GM19193 (cell line): Measurements from ENCODE around the gene RAX.

Experiments used
- POLR2A ChIP-seq: IDR thresholded peaks from 4 replicates; pipeline ENCODE4 v1.6.1; 2011; ENCODE audit not compliant: insufficient read depth, insufficient read length; ENCODE audit errors: extremely low read depth

RAX gene

DNA sequence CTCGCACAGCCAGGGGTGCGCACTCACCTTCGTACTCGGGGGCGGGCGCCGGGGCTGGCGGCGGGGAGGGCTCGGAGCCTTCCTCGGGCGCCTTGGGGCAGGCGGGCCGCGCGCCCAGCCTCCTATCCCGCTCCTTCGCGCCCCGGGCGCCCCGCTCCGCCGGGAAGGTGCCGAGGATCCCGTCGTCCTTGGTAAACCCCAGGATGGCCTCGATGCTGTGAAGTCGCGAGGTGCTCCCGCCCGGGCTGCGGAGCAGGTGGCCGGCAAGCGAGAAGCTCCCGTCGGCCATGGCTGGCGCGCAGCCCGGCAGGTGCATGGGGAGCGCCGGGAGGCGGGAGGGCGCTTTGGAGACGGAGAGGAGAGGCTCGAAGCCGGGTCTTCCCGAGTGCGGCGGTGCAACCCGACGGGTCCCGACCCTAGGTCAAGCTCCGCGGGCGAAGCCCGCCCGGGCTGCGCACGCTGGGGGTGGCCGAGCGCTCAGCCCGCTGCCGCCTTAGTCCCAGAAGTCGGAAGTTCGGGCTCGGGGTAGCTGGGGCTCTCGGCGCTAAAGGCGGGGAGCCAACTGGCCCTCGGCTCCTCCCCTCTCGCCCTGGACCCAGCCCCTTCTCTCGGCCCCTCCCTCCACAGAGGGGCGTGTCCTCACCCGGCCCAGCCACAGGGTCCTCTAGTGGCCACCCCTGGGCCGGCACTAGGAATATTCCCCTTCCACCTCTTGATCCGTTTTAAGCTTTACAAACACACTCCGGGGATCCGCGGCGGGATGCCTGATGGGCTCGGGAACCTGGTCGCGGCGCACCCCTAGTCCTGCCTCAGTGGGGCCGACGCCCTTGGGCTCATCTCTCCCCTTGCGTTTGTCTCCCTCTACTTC, at the start of gene RAX:
TSS of gene RAX (minus strand) at position 564 of the 868 bp plus-strand sequence. CDS start at position 316, 248 bp downstream.
- no peak for TF ChIP-seq POLR2A

DNA sequence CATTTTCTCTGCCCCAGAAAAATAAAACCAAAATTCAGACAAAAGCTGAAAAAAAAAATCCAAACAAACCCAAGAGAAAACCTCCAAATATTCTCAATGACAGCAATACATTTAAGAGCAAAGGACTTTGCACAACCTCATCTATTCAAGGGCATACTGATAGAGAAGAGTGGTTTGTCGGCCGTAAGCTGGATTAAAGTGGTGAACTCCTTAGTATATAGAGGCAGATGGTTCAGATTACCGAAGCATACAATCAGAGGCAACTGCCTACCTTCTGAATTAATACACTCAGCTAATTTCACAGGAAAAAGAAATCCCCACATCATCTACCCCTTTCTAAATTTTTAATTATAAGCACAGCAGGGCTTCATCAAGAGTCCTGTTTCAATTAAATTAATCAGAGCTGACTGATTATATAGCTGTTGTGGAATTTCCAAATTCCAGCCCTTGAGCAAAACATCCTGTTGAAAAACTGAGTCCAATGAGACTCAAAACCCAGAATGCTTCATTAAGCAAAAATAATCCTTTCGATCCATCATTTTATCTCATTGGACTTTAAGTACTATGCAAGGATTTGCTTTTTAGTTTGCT, 45.3 kb upstream of the RAX start, which contains the start of gene CPLX4:
TSS of gene CPLX4 (minus strand) at position 190 of the 591 bp plus-strand sequence. CDS start at position 3, 187 bp downstream.
- TF ChIP-seq POLR2A: no peak

DNA sequence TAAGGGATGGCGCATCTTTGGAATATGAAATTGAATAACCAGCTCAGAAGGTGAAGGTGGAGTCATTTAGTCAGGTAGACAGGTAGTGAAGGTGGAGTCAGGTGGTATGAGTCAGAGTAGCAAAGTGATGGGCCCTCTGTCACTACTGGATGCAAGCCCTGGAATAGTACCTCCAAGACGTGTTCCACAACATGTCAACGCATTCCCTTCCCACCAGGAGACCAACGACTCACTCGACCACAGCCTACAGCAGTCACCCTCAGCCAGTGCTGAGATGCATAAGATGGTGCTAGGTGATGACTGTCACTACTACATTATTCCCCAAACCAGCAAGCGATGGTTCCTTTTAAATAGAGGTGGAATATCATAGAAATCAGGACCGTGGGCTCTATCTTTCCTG, 38.4 kb upstream of the RAX start:
- no peak for TF ChIP-seq POLR2A

DNA sequence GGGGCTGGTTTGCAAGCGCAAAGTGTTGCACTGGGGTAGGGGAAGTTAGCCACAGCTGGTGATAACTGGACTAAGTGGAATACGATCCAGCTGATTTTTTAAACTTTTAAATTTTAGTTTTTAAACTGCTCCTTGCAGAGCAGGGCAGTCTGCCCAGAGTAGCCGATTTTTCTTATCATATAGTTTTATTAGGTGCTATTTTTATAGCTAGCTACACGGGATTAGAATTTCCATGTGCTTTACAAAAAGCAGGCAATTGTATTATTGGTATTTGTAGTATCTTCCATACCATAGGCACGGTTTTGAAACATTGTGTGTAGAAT, 35.6 kb upstream of the RAX start:
- TF ChIP-seq POLR2A: no peak

DNA sequence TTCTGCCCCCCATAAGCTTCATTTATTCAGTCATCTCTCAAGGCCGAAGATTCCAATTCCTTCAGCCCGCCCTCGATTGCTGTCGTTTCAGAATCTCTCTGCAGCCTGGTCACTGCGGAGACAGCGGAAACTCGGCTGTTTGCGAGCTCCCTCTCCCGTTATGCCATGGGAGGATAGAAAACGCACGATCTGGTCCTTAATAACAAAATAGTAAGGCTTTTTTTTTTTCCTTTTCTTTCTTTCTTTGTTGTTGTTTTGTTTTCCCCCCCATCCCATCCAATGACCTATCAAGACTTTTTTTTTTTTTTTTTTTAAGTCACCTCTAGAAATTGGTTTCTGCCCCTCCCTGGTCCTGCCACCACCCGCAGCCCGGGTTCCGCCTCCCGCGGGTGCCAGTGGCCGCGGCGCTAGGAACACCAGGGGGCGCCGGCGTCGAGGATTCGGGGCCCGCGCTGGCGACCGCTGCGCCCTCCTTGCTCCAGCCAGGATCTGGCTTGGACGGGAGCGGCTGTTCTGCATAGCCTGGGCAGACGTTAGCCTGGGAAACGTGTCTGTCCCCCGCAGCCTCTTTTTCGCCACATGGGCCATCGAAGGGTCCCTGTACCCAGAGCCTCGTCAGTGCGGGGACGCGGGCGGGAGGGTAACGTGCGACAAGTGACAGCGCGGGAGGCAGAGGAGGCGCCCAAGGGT, 35.1 kb upstream of the RAX start:
- TF ChIP-seq POLR2A: no peak

DNA sequence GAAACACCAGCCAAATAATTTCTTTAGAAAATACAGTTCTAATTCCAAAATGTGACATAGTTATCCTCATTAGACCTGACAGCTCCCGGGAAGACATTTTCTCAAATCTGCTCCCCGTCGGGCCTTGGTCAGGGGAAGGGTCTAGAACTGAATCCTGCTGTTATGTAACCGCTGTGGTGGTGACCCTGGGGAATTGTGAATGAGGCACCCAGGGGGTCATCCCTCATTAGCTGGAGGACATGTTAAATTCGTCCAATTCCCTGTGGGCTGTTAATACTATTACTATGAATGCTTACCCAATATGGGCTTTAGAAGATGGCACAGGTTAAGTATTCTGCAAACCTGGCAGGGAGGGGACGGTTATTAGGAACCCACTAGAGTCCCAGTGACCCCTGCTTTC, 33.4 kb upstream of the RAX start:
- no peak for TF ChIP-seq POLR2A

DNA sequence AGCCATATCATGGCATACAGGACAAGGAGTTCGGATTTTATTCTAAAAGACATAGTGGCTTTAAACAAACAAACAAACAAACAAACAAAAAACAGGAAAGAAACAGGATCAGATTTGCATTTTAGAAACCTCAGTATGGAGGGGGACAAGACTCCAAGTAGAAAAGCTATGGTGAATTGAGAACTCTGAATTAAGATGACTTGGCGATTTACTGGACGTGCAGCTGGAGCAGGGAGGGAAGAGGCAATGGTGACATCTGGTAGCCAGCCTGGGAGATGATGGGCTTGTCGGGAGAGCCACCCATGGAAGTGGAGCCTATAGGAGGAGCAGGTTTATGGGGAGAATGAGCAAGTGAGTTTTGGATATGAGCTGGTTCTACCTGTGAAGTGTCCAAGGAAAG, 32.0 kb upstream of the RAX start:
- no peak for TF ChIP-seq POLR2A

DNA sequence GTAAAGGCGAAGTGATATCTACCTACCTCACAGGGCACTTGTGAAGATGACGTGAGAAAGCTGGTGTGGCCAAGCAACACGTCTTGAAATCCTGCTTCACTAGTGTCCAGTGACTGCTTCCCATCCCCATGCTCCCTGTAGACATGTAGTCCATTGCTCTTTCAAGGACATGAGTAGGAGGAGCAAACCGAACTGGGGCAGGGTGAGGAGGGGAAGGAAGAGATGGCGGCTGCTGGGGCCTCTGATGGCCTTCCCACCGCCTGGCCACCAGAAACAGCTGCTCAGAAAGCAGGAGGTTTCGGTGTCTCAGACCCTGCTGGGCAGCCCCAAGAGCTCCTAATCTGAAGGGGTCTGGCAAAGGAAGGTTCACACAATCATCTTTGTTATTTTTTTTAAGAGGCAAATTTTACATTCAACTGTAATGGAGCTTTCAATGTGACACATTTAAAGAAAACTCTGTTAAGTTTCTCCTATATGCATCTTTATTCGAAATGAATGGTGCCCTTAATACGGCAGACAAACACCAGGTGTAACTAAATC, 30.5 kb upstream of the RAX start:
- TF ChIP-seq POLR2A: no peak

DNA sequence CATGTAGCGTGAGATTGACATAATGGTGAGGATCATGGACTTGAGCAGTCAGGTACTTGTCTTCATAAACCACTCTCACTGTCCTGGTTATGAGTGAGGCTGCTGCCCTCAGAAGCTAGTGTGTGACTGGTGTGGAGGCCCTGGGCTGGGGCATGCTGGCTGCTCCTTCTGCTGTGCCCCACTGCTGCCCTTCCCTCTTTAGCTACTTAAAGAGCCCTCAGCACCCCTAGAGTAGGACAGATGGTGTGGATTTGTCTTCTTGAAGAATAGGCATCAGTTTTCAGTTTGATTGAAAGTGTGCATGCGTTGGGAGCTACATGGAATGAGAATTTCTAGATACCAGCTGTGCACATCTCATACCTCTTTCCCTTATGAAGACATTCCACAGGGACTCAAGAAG, 29.8 kb upstream of the RAX start:
- TF ChIP-seq POLR2A: no peak

DNA sequence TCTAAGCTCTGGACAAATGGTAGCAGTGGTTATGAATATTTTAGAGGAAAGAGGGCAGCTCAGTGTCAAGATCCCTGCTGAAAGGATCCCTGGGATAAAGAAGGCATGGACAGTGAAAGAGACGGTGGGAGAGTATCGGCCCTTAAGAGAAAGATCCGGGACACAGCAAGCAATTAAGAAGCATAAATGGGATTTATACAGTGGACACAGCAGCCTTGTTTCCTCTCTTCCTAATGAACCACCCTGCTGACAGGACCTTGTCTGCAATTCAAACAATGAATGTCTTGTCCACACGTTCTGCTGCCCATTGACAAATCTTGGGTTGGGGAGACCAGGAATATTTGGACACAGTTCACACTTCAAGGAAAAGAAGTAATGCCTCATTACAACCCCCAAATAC, 28.7 kb upstream of the RAX start:
- TF ChIP-seq POLR2A: no peak

DNA sequence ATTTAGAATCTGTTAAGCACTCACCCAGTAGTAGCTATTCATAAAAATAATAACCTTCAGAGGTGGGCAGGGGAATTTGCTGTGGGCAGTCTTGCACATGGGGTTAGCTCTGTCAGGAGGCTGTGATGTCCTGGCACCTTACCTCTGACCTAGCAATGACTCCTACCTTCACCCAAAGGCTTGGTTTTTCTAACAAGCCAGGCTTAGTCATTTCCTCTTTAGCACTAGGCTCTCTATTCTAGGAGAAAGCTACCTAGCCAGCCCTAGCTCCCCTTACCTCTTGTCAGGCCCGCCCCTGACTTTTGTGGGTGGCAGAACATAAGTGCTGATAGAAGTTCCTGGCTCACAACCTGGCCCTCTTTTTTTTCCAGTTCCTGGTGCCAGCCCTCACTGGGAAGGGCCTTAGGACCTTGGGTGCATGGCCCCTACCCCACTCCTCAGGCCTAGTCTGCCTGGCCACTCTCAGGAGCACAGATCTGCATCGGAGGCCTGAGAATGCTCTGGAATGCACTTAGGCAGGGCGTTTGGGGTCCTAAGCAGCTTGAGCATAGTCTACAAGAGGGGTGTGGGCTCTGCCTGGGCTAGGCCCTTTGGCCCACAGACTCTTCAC, 27.5 kb upstream of the RAX start:
- TF ChIP-seq POLR2A: no peak

DNA sequence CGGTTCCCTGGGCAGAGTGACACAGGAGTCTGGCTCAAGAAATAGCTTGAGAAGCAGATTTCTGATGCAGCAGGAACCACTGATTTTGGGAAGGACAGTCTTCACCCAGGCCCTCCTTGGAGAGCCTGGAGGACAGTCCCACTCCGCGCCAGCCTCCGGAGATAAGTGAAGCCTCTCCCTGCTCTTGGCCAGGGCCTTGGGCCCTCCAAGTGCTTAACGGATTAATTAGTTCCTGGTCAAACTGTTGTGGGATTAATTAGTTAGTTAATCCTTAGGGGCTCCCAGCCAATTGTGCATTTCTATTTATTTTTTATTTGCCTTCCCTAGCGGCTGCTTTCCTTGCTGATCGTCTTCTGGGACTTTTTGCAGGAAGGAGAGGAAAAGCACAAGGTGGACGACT, 25.6 kb upstream of the RAX start:
- no peak for TF ChIP-seq POLR2A

DNA sequence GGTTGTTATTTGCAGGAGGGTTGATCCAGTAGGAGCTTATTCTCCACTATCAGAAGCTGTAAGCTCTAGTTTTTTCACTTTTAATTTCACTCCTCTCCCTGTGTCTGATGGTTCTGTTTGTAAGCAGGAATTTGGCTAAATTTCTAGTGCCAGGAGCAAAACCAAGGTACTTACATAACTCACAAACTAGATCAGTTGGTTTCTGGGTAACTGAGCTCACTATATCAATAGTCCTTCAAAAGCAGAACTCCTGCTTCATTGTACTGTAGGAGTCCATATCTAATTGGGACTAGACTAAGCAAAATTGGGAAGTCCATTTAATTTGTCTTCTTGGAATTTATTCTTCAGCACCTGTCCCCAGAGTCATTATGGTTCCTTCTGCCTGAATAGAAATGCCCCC, 20.1 kb upstream of the RAX start:
- TF ChIP-seq POLR2A: no peak

DNA sequence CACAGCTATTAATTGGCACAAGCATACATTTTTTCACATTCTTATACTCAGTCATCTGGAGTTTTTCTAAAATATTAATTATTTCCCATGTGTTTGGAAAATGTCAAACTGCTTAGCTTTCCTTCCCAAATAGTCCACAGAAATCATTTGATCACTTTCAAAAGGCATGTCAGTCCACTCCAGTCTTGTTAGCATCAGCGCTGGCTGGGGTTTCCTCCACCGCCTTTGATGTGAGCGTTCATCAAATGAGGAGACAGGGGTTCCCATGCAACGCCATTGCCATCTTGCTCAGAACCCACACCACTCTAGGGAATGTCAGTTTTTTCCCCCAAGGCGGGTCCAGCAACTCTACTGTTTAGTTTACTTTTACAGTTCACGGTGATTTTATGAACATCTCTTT, 13.1 kb upstream of the RAX start:
- TF ChIP-seq POLR2A: no peak

DNA sequence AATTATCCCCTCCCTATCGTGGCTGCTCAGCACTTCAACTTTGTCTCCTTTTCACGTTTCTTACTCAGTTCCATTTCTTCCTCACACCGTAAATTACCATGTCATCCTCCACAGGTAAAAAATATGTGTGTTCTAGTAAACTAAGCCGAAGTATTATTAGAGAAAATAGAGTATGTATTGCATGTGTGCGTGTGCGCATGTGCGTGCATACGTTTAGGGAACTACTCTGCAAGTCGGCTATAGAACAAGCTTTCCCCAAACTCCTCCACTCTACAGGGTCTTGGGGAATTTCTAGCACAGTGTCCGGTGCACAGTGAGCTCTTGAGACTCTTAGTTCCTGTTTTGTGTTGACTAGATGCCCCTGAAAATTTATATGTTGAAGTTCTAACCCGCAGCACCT, 9.1 kb upstream of the RAX start:
- TF ChIP-seq POLR2A: no peak
